Erythroblast (primary cell): ENCODE measurements around the gene OBSCN.

ENCODE experiments used
- GATA1 ChIP-seq: IDR thresholded peaks from 2 replicates; pipeline ENCODE4 v1.6.1; 2011; ENCODE audit warnings: low read depth, mild to moderate bottlenecking, control low read depth, low read length, moderate library complexity
- POLR2A ChIP-seq: IDR thresholded peaks from 2 replicates; pipeline ENCODE4 v1.6.1; 2011; ENCODE audit warnings: mild to moderate bottlenecking, low read length

- TF ChIP-seq POLR2A (no peak), GATA1 (no peak)
Measured at GRCh38 chr1:228161362-228161761, 46.5 kb upstream of the OBSCN start.
